Keratinocyte (primary cell): ENCODE data around the gene RIN3.

Experiments used
- EZH2 ChIP-seq: IDR thresholded peaks from one replicate; pipeline ENCODE4 v1.6.1; 2012; ENCODE audit warnings: inconsistent platforms, mild to moderate bottlenecking, low read length, moderate library complexity
- TF ChIP-seq, protein P1 (sequence below), 3 experiments: IDR thresholded peaks in 1 of 3; conservative IDR thresholded peaks in 1 of 3; optimal IDR thresholded peaks in 1 of 3; 2 replicates in 2 of 3; 3 replicates in 1 of 3; pipeline versions ENCODE3 to v1.5.1; 2011; ENCODE audit warnings: low read length in 3 of 3, mild to moderate bottlenecking in 3 of 3, moderate library complexity in 2 of 3, control low read depth in 1 of 3, inconsistent platforms in 1 of 3; ENCODE audit not compliant: insufficient read depth in 2 of 3; ENCODE audit errors: extremely low read depth in 1 of 3

DNA sequence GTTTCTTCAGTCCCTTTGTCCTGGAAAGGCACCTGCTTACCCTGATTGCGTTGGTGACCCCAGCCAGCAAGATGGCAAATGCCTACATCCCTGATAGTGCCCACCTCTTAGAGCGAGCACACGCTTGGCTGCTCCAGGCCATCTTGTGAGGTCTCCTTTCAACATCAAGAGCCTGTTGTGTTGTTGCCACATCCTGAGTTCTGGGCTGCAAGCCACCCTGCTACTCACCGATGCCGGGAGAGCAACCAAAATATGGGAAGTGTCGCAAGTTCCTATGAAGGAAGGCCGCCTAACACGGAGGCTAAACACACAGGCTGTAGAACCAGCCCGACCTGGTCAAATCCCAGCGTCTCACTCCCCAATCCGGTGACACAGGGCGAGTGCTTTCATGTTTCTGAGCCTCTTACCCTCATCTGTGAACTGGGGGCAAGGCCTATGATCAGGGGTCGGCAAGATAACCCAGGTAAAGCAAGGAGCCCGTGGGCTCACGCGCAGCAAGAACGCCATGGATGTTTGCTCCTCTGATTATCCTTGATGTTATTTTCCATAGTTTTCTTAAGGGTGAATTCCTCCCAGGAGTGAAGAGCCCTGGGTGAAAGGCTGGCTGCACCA, 136.5 kb downstream of the RIN3 start:
- TF ChIP-seq, protein P1, sequence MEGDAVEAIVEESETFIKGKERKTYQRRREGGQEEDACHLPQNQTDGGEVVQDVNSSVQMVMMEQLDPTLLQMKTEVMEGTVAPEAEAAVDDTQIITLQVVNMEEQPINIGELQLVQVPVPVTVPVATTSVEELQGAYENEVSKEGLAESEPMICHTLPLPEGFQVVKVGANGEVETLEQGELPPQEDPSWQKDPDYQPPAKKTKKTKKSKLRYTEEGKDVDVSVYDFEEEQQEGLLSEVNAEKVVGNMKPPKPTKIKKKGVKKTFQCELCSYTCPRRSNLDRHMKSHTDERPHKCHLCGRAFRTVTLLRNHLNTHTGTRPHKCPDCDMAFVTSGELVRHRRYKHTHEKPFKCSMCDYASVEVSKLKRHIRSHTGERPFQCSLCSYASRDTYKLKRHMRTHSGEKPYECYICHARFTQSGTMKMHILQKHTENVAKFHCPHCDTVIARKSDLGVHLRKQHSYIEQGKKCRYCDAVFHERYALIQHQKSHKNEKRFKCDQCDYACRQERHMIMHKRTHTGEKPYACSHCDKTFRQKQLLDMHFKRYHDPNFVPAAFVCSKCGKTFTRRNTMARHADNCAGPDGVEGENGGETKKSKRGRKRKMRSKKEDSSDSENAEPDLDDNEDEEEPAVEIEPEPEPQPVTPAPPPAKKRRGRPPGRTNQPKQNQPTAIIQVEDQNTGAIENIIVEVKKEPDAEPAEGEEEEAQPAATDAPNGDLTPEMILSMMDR (optimal IDR thresholded peaks at IDR 0.05 in 1 of 3, IDR thresholded peaks at IDR 0.05 in 1 of 3, conservative IDR thresholded peaks at IDR 0.05 in 1 of 3; ENCODE audit: extremely low read depth in 1 of 3, insufficient read depth in 2 of 3, low read length in 3 of 3), result no peak
- no peak for TF ChIP-seq EZH2
